Measurements from ENCODE around the gene MTERF4.

The MTERF4 gene

GRCh38 chr2:241068136-241068941 lies 33.7 kb downstream of the MTERF4 start:
- DNase-seq = no peak

- no peak for DNase-seq
Measured at GRCh38 chr2:241067501-241068135, 34.5 kb downstream of the MTERF4 start.

GRCh38 chr2:241066893-241067341 lies 35.2 kb downstream of the MTERF4 start:
- DNase-seq = no peak

- DNase-seq = no peak
Measured at GRCh38 chr2:241066171-241066892, 35.8 kb downstream of the MTERF4 start.

- DNase-seq = no peak
Measured at GRCh38 chr2:241065355-241065803, 36.7 kb downstream of the MTERF4 start.

- no peak for DNase-seq
Measured at GRCh38 chr2:241064802-241065354, 37.2 kb downstream of the MTERF4 start.

- DNase-seq = peak; percentile 67
Measured at GRCh38 chr2:241064008-241064801, 37.9 kb downstream of the MTERF4 start.

- no peak for DNase-seq
Measured at GRCh38 chr2:241063587-241063986, 38.5 kb downstream of the MTERF4 start.

GRCh38 chr2:241063093-241063551 lies 39.0 kb downstream of the MTERF4 start:
- no peak for DNase-seq

GRCh38 chr2:241062389-241063092 lies 39.5 kb downstream of the MTERF4 start:
- DNase-seq = no peak

GRCh38 chr2:241061275-241061674 lies 40.8 kb downstream of the MTERF4 start:
- no peak for DNase-seq

- DNase-seq = no peak
Measured at GRCh38 chr2:241053576-241054251, 48.4 kb downstream of the MTERF4 start.

- no peak for DNase-seq
Measured at GRCh38 chr2:241052677-241053360, 49.3 kb downstream of the MTERF4 start.

GRCh38 chr2:241051578-241052487 lies 50.3 kb downstream of the MTERF4 start:
- DNase-seq = no peak

GRCh38 chr2:241050624-241051577 lies 51.2 kb downstream of the MTERF4 start:
- DNase-seq = no peak

GRCh38 chr2:241049739-241050623 lies 52.1 kb downstream of the MTERF4 start:
- DNase-seq = no peak

GRCh38 chr2:241048949-241049343 lies 53.1 kb downstream of the MTERF4 start:
- no peak for DNase-seq
